Measurements from ENCODE around the gene MAPK12.

Gene MAPK12

GRCh38 chr22:50299785-50300619 is 38.5 kb upstream of the MAPK12 start:
- DNase-seq (ENCODE audit: low spot score) = peak; percentile 58

DNA sequence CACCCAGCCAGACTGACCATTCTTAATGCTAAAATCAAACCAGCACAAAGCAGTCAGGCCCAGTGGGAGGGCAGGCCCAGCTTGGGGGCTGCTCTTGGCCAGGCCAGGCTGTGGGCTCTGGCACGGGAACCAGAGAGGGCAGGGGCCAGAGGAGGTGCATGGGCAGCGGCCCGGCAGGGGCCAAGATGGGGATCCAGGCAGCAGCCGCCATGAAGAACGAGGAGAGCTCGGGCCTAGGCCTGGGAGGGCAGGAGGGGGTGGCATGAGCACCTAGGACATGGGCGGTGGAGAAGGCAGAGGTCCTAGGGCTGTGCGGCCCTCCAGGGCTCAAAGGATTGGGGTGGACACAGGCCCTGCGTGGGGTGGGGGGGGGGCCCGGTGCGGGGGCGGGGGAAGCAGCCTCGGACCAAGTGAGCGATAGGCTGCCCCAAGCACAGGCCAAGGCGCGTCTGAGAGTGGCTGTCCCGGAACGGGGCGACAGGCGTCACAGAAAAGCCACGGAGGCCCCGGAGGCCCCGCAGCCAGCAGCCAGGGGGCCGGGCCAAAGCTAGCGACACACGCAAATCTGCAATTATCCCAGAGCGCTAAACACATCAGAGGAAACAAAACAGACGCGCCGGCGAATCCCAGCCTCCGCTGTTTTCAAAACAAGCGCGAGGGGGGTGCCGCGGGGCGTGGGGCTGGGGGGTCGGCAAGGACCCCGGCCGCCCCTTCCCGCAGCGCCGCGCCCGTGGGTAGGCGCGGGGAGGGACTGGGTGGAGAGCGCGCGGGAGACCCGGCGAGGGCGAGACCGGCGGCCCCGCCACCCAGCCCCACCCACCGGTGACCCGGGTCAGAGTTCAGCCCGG is 37.7 kb upstream of the MAPK12 start:
- no peak for DNase-seq (ENCODE audit: low spot score)

- DNase-seq (ENCODE audit: low spot score) = no peak
These were observed 36.8 kb upstream of the MAPK12 start for GRCh38 chr22:50298266-50298637.

DNA sequence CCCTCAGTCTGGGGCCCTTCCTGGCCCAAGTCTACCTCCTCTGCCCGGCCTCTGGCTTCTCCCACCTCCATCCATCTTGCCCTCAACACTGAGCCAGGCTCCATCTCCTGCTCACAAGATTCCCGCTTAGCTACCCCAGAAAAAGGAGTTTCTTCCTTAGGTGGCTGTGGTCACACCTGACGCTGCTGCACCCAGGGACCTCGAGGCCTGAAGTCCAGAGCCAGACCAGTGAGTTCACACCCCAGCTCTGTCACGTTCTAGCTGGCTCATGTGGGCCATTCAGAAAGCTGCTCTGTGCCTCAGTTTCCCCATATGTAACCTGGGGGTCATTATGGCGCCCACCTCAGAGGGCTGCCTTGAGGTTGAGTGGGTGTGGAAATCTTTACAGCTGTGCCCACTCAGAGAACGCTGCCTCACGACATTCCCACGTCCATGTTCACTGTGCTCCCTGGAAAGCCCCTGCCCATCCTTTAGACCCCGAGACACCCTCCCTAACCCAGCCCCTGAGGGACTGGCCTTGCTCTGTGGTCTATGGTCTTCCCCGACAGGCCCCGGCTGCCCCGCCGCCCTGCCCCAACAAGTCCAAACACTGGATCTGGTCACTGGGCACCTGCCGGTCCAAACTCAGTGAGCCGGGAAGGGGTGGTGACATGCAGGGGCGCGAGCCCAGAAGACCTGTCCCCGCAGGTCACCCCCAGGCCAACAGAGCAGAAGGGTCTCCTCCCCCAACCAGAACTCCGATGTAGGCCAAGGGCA is 36.2 kb upstream of the MAPK12 start:
- DNase-seq (ENCODE audit: low spot score) = no peak

GRCh38 chr22:50296658-50297490 is 35.4 kb upstream of the MAPK12 start:
- no peak for DNase-seq (ENCODE audit: low spot score)

DNA sequence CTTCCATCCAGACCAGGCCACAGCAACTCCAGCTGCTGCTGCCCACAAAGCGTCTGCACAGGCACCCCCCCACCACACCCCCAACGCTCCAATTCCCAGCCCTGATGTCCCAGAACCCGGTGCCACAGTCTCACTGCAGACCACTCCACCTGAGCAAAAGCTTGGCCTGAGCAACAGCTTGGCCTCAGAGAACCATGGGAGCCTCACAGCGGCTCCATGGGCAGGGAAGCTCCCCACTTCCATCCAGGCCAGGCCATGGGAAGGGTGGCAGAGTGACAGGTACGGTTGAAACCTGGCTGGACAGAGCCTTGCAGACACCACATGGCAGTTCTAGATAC is 32.8 kb upstream of the MAPK12 start:
- no peak for DNase-seq (ENCODE audit: low spot score)

- peak; percentile 94 for DNase-seq (ENCODE audit: low spot score)
These were observed 32.2 kb upstream of the MAPK12 start for GRCh38 chr22:50293441-50294318.

DNA sequence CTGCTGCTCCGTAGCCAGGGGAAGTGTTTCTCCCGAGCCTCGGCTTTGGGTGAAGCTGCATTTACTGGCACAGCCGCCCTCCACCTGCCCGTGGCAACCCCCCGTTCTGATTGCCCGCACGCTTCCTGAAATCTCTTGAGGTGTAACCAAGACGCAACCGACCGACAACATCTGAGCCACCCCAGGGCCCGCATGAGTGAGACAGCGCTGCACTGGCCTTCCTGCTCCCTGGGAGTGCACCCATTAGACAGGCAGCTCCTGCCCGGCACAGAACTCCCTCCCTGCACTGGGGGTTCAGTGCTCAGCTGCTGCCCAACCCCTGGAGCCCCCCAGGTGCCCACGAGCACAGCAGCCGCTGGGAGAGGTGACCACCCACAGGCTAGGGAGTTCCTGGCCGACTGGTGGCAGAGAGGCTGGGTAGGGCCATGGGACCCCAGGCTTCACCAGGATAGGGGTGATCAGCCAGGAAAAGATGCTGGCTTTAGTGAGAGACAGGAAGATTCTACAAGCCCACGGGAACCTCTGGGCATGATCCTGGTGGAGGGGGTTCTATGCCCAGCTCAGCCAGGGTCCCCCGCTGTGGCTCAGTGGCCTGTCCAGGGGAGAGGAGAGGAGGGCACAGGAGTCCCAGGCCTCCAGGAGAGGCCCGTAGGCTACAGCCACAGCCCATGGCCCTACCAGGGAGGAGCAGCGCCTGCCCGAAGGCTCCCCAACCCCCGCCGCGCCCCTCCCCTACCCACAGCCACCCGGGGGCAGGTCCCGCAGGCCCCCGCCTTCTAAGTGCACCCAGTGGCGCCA is 31.4 kb upstream of the MAPK12 start:
- DNase-seq (ENCODE audit: low spot score) = no peak

- no peak for DNase-seq (ENCODE audit: low spot score)
These were observed 28.6 kb upstream of the MAPK12 start for GRCh38 chr22:50289942-50290630.

GRCh38 chr22:50289151-50289941 is 27.9 kb upstream of the MAPK12 start:
- DNase-seq (ENCODE audit: low spot score) = no peak

GRCh38 chr22:50287731-50288130 is 26.2 kb upstream of the MAPK12 start:
- no peak for DNase-seq (ENCODE audit: low spot score)

DNA sequence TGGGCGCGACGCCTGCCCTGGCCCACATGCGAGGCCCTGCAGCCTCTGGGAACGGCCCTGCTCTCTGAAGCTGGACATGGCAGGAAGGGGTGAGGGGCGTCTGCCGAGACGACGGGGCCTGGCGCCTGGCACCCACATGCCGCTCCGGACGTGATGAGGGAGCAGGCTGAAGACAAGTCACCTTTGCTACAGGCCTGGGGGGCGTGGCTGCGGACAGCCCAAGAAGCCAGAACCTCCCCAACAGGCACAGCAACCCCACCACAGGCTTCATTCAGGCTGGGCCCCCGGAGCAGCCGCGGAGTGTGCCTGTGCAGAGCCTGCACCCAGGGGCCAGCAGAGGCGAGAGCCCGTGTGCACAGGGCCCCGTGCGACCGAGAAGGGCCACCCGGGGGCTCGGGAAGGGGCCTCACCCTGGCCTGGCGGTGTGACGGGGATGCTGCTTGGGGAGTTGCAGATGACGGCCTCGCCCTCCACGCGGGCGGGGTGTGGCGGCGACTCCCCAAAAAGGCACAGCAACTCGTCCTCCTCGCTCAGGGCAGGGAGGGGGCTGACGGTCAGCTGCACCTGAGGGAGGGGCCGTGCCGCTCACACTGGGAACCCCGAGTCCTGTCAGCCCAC is 25.3 kb upstream of the MAPK12 start:
- DNase-seq (ENCODE audit: low spot score) = no peak

GRCh38 chr22:50286275-50286674 is 24.8 kb upstream of the MAPK12 start:
- no peak for DNase-seq (ENCODE audit: low spot score)

DNA sequence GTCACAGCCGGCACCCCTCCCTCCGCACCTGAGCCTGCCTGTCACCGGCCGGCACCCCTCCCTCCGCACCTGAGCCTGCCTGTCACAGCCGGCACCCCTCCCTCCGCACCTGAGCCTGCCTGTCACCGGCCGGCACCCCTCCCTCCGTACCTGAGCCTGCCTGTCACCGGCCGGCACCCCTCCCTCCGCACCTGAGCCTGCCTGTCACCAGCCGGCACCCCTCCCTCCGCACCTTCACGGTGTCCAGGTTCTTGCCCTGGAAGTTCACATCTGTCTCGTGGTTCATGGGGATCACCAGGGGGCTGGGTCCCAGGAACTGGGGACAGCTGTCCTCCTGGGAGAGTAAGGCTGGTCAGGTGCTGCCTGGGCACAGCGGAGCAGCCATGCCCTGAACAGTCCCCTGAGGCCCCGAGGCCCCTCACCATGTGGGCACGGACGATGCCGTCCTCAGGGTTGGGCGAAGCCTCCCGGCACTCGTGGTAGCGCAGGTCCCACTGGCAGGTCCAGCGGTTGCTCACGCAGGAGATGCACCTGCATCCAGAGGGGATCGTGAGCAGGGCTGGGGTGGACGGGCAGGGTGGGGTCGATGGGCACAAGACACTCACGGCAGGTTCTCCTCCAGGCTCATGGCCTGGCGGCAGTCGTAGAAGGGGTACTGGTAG is 24.2 kb upstream of the MAPK12 start:
- no peak for DNase-seq (ENCODE audit: low spot score)

DNA sequence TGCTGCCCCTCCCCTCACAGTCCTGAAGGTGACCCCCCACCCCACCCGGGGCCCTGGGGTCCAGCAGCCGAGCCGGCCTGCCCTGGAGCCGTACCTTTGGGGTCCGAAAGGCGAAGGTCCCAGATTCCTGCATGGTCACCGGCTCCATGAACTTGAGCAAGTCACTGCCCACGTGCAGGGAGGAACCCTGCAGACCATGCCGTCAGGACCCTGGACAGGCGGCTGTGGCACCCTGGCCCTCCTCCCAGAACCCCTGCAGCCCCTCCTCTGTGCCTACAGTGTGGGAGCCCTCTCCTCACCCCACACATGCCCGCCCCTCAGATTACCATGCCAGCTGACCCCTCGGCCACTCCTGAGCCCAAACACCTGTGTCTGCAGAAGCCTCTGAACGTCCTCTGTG is 23.0 kb upstream of the MAPK12 start:
- DNase-seq (ENCODE audit: low spot score) = no peak

- no peak for DNase-seq (ENCODE audit: low spot score)
These were observed 22.3 kb upstream of the MAPK12 start for GRCh38 chr22:50283821-50284220.

GRCh38 chr22:50282361-50283155 is 21.1 kb upstream of the MAPK12 start:
- DNase-seq (ENCODE audit: low spot score) = peak; percentile 82
